Measurements from ENCODE around the gene PDZRN3.

PDZRN3 gene

DNA sequence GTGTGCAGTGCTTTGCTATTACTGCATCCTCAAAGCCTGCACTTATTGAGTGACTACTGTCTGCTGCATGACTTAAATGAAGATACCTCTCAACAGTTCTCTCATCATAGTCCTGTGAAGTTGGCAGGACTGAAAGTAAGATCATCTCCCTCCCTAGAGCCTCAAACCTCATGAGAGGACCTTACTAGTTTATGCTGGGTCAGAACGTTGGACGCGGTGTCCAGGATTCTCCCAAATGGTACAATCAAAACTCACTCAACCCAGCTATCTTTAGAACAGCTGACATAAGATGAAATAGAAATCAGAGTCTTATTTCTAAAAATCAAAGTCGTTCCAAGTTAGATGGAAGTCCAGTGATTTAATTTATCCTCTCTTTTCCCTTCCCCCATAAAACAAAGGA lies 219.7 kb downstream of the PDZRN3 start:
- no peak for ATAC-seq
- TF ChIP-seq, protein P1, sequence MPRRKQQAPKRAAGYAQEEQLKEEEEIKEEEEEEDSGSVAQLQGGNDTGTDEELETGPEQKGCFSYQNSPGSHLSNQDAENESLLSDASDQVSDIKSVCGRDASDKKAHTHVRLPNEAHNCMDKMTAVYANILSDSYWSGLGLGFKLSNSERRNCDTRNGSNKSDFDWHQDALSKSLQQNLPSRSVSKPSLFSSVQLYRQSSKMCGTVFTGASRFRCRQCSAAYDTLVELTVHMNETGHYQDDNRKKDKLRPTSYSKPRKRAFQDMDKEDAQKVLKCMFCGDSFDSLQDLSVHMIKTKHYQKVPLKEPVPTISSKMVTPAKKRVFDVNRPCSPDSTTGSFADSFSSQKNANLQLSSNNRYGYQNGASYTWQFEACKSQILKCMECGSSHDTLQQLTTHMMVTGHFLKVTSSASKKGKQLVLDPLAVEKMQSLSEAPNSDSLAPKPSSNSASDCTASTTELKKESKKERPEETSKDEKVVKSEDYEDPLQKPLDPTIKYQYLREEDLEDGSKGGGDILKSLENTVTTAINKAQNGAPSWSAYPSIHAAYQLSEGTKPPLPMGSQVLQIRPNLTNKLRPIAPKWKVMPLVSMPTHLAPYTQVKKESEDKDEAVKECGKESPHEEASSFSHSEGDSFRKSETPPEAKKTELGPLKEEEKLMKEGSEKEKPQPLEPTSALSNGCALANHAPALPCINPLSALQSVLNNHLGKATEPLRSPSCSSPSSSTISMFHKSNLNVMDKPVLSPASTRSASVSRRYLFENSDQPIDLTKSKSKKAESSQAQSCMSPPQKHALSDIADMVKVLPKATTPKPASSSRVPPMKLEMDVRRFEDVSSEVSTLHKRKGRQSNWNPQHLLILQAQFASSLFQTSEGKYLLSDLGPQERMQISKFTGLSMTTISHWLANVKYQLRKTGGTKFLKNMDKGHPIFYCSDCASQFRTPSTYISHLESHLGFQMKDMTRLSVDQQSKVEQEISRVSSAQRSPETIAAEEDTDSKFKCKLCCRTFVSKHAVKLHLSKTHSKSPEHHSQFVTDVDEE (CRISPR knock-in tag; IDR thresholded peaks at IDR 0.05), result no peak
- no peak for TF ChIP-seq PPARA (CRISPR knock-in tag; IDR thresholded peaks at IDR 0.05; ENCODE audit: borderline replicate concordance)

DNA sequence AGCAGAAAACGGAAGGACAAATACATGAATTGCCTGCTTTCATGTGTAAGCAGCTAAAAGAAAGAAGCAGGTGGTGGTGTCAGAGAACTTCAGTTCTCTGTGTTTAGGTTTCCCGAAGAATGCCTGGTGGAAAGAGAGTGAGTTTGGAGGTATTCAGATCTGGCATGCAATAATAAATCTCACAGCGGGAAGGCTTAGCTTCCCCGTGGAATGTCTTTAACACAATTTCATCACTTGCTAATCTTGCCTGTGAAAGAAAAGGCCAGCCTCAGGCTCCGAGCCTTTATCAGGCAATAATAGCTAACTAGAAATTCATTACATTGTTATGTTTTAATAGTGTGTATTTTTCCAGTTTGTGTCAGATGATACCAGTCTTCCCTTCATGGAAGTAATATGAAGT lies 220.3 kb downstream of the PDZRN3 start:
- no peak for ATAC-seq
- TF ChIP-seq ZFP30 (CRISPR knock-in tag; IDR thresholded peaks at IDR 0.05) (no peak), ISL1 (CRISPR knock-in tag; IDR thresholded peaks at IDR 0.05) (peak; percentile 48; the same call in 1 of the 2 replicates)
- TF ChIP-seq, protein P2, sequence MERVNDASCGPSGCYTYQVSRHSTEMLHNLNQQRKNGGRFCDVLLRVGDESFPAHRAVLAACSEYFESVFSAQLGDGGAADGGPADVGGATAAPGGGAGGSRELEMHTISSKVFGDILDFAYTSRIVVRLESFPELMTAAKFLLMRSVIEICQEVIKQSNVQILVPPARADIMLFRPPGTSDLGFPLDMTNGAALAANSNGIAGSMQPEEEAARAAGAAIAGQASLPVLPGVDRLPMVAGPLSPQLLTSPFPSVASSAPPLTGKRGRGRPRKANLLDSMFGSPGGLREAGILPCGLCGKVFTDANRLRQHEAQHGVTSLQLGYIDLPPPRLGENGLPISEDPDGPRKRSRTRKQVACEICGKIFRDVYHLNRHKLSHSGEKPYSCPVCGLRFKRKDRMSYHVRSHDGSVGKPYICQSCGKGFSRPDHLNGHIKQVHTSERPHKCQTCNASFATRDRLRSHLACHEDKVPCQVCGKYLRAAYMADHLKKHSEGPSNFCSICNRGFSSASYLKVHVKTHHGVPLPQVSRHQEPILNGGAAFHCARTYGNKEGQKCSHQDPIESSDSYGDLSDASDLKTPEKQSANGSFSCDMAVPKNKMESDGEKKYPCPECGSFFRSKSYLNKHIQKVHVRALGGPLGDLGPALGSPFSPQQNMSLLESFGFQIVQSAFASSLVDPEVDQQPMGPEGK (CRISPR knock-in tag; IDR thresholded peaks at IDR 0.05; ENCODE audit: borderline replicate concordance), result no peak

DNA sequence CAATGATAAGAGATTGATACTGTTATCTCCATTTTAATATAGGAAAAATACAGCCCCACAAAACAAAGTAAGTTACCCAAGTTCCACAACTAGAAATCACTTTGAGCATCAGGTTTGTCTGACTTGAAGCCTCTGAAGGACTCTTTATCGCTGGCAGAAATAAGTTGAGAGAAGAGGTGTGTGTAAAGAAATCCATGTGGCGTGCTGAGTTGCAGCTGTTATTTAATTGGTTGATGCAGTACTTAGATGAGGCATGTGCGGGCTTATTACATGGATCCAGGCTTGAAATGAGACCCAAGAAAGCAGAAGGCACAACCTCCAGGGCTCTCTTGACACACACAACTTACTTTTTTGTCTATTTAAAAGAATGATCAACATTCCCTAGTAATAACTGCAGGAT lies 221.3 kb downstream of the PDZRN3 start:
- TF ChIP-seq, protein P3, sequence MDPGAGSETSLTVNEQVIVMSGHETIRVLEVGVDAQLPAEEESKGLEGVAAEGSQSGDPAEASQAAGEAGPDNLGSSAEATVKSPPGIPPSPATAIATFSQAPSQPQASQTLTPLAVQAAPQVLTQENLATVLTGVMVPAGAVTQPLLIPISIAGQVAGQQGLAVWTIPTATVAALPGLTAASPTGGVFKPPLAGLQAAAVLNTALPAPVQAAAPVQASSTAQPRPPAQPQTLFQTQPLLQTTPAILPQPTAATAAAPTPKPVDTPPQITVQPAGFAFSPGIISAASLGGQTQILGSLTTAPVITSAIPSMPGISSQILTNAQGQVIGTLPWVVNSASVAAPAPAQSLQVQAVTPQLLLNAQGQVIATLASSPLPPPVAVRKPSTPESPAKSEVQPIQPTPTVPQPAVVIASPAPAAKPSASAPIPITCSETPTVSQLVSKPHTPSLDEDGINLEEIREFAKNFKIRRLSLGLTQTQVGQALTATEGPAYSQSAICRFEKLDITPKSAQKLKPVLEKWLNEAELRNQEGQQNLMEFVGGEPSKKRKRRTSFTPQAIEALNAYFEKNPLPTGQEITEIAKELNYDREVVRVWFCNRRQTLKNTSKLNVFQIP (CRISPR knock-in tag; IDR thresholded peaks at IDR 0.05; ENCODE audit: borderline replicate concordance, low read depth), result no peak
- TF ChIP-seq ARNTL (CRISPR knock-in tag; IDR thresholded peaks at IDR 0.05; ENCODE audit: borderline replicate concordance, low read depth) (no peak), ZFP30 (CRISPR knock-in tag; IDR thresholded peaks at IDR 0.05) (no peak), ZFP3 (CRISPR knock-in tag; IDR thresholded peaks at IDR 0.05) (no peak), TCF4 (CRISPR knock-in tag; IDR thresholded peaks at IDR 0.05; ENCODE audit: borderline replicate concordance) (no peak), TOX (CRISPR knock-in tag; IDR thresholded peaks at IDR 0.05; ENCODE audit: borderline replicate concordance) (no peak), PPARA (CRISPR knock-in tag; IDR thresholded peaks at IDR 0.05; ENCODE audit: borderline replicate concordance) (no peak), CSDC2 (CRISPR knock-in tag; IDR thresholded peaks at IDR 0.05) (no peak), ESRRG (CRISPR knock-in tag; IDR thresholded peaks at IDR 0.05) (no peak), ZNF8 (CRISPR knock-in tag; IDR thresholded peaks at IDR 0.05) (no peak), OSR1 (CRISPR knock-in tag; IDR thresholded peaks at IDR 0.05) (no peak)
- ATAC-seq, result no peak

DNA sequence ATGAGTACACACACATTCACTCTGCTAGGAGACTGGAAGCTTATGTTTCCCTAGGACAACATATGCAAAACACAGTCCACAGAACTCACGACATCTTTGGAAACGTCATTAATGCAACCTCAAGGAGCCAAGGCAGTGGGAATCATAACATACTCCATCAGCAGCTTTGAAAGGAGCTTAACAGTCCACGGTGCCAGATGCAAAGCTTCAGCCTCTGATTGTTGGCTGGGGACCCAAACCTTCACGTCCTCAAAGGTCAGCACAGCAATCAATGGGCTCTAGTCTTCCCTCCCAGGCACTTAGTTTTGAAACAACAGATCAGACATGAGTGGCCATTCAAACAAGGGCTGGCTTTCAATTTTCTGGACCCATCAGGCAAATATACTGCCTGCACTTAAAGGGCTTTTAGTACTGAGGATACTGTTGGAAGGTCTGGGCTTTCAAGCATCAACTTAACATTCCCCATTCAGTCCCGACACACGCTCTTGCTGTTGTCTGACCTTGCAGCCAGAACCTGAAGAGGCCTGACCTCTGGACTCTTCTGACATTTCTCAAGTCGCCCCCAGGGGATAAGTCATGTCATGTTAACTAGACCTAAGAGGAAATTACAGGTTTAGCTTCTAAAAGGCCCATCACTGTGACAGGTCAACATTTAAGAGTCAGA lies 223.0 kb downstream of the PDZRN3 start:
- no peak; the same call in 2 of the 3 replicates for ATAC-seq
- TF ChIP-seq TOX (CRISPR knock-in tag; IDR thresholded peaks at IDR 0.05; ENCODE audit: borderline replicate concordance) (no peak), CSDC2 (CRISPR knock-in tag; IDR thresholded peaks at IDR 0.05) (no peak), GLIS3 (CRISPR knock-in tag; IDR thresholded peaks at IDR 0.05) (no peak), ZNF8 (CRISPR knock-in tag; IDR thresholded peaks at IDR 0.05) (no peak), TCF4 (CRISPR knock-in tag; IDR thresholded peaks at IDR 0.05; ENCODE audit: borderline replicate concordance) (no peak), ISL1 (CRISPR knock-in tag; IDR thresholded peaks at IDR 0.05) (no peak), BACH2 (CRISPR knock-in tag; IDR thresholded peaks at IDR 0.05; ENCODE audit: borderline replicate concordance) (no peak), ZFP3 (CRISPR knock-in tag; IDR thresholded peaks at IDR 0.05) (no peak), ESRRG (CRISPR knock-in tag; IDR thresholded peaks at IDR 0.05) (no peak), ARNTL (CRISPR knock-in tag; IDR thresholded peaks at IDR 0.05; ENCODE audit: borderline replicate concordance, low read depth) (no peak), RARB (CRISPR knock-in tag; IDR thresholded peaks at IDR 0.05) (no peak)
- TF ChIP-seq, protein P3 (CRISPR knock-in tag; IDR thresholded peaks at IDR 0.05; ENCODE audit: borderline replicate concordance, low read depth), result no peak
- TF ChIP-seq, protein P4, sequence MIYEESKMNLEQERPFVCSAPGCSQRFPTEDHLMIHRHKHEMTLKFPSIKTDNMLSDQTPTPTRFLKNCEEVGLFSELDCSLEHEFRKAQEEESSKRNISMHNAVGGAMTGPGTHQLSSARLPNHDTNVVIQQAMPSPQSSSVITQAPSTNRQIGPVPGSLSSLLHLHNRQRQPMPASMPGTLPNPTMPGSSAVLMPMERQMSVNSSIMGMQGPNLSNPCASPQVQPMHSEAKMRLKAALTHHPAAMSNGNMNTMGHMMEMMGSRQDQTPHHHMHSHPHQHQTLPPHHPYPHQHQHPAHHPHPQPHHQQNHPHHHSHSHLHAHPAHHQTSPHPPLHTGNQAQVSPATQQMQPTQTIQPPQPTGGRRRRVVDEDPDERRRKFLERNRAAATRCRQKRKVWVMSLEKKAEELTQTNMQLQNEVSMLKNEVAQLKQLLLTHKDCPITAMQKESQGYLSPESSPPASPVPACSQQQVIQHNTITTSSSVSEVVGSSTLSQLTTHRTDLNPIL (CRISPR knock-in tag; IDR thresholded peaks at IDR 0.05; ENCODE audit: low read depth), result no peak
- TF ChIP-seq, protein P5, sequence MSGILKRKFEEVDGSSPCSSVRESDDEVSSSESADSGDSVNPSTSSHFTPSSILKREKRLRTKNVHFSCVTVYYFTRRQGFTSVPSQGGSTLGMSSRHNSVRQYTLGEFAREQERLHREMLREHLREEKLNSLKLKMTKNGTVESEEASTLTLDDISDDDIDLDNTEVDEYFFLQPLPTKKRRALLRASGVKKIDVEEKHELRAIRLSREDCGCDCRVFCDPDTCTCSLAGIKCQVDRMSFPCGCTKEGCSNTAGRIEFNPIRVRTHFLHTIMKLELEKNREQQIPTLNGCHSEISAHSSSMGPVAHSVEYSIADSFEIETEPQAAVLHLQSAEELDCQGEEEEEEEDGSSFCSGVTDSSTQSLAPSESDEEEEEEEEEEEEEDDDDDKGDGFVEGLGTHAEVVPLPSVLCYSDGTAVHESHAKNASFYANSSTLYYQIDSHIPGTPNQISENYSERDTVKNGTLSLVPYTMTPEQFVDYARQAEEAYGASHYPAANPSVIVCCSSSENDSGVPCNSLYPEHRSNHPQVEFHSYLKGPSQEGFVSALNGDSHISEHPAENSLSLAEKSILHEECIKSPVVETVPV (CRISPR knock-in tag; IDR thresholded peaks at IDR 0.05), result no peak
